OCI-LY1 (cell line): ENCODE data around the gene TRIO.

ENCODE experiments used
- EZH2 ChIP-seq: fragments of 200-600 bp; sonication (generic), shearing (Covaris generic); IDR thresholded peaks from 2 replicates; pipeline ENCODE4 v1.8.0; 2017; ENCODE audit warnings: borderline replicate concordance, mixed run types, mild to moderate bottlenecking, antibody characterized with exemption, low read length, moderate library complexity, mixed read lengths
- TF ChIP-seq, protein P1 (sequence below): fragments of 200-600 bp; sonication (generic), shearing (Covaris generic); IDR thresholded peaks from 2 replicates; pipeline ENCODE4 v1.5.1; 2017; ENCODE audit warnings: mild to moderate bottlenecking, antibody characterized with exemption, low read length, moderate library complexity, mixed read lengths

DNA sequence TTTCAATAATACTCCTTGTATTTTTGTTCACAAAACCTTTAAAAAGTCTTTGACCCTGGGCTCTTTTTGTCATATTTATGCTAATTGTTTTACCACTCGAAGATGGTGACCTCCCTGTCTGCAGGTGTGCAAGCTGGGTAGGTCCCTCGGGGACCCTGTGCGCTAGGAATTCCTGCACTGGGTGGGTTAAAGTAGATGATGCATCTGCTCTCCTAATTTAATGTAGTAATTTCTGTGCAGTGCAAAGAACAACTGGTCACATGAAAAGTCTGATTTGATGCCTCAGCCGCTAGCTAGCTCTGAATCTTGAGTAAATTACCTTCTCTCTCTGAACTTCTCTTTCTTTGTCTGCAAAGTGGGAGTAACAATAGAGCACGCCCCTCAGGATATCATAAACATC lies 299.4 kb downstream of the TRIO start:
- TF ChIP-seq, protein P1, sequence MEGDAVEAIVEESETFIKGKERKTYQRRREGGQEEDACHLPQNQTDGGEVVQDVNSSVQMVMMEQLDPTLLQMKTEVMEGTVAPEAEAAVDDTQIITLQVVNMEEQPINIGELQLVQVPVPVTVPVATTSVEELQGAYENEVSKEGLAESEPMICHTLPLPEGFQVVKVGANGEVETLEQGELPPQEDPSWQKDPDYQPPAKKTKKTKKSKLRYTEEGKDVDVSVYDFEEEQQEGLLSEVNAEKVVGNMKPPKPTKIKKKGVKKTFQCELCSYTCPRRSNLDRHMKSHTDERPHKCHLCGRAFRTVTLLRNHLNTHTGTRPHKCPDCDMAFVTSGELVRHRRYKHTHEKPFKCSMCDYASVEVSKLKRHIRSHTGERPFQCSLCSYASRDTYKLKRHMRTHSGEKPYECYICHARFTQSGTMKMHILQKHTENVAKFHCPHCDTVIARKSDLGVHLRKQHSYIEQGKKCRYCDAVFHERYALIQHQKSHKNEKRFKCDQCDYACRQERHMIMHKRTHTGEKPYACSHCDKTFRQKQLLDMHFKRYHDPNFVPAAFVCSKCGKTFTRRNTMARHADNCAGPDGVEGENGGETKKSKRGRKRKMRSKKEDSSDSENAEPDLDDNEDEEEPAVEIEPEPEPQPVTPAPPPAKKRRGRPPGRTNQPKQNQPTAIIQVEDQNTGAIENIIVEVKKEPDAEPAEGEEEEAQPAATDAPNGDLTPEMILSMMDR: no peak
- no peak for TF ChIP-seq EZH2
